OCI-LY3 (cell line): ENCODE measurements around the gene SPDL1.

Experiments
- H2AFZ ChIP-seq: fragments of 200-600, 300-600 bp; shearing (Covaris generic); 2 replicates; pipeline ENCODE4 v1.6.0; 2014; ENCODE audit warnings: antibody characterized with exemption, low read depth, low read length
- H3K27ac ChIP-seq: fragments of 200-600, 300-600 bp; sonication (generic); 2 replicates; pipeline ENCODE4 v1.5.1; 2014; ENCODE audit warnings: mild to moderate bottlenecking, low read length, moderate library complexity, mixed read lengths
- H3K27me3 ChIP-seq: fragments of 200-600, 300-600 bp; sonication (generic); 2 replicates; pipeline ENCODE4 v1.6.1; 2014; ENCODE audit warnings: low read depth, low read length, mixed read lengths
- H3K36me3 ChIP-seq: fragments of 200-600, 300-600 bp; sonication (generic); replicated peaks from 2 replicates; pipeline ENCODE3; 2014; ENCODE audit warnings: low read depth, low read length, mixed read lengths
- H3K4me1 ChIP-seq: fragments of 300-600, 200-600 bp; sonication (generic); 2 replicates; pipeline ENCODE4 v1.6.1; 2014; ENCODE audit warnings: low read length, mixed read lengths
- H3K4me2 ChIP-seq: fragments of 200-600, 300-600 bp; sonication (generic); 2 replicates; pipeline ENCODE4 v1.6.1; 2014; ENCODE audit warnings: low read length, mixed read lengths
- H3K4me3 ChIP-seq: fragments of 300-600, 200-600 bp; sonication (generic); 2 replicates; pipeline ENCODE4 v1.5.1; 2014; ENCODE audit warnings: antibody characterized with exemption, mild to moderate bottlenecking, low read length, moderate library complexity
- H3K79me2 ChIP-seq: fragments of 300-600, 200-600 bp; shearing (Covaris generic); 2 replicates; pipeline ENCODE4 v1.6.1; 2014; ENCODE audit warnings: mild to moderate bottlenecking, low read length, mixed read lengths
- H3K9ac ChIP-seq: fragments of 300-600, 200-600 bp; shearing (Covaris generic); 2 replicates; pipeline ENCODE4 v1.6.0; 2014; ENCODE audit warnings: mild to moderate bottlenecking, low read length, moderate library complexity
- H3K9me3 ChIP-seq: fragments of 200-600, 300-600 bp; shearing (Covaris generic); 2 replicates; pipeline ENCODE4 v1.6.1; 2014; ENCODE audit warnings: low read length, mixed read lengths; ENCODE audit not compliant: insufficient read depth
- H4K20me1 ChIP-seq: fragments of 200-600, 300-600 bp; sonication (generic); 2 replicates; pipeline ENCODE4 v1.6.1; 2016; ENCODE audit warnings: low read length, mixed read lengths; ENCODE audit not compliant: insufficient read depth
- EZH2phosphoT487 ChIP-seq: fragments of 200-600 bp; shearing (Covaris generic); IDR thresholded peaks from 2 replicates; pipeline ENCODE4 v1.6.1; 2018; ENCODE audit warnings: antibody characterized with exemption, mixed run types, low read depth
- TF ChIP-seq, protein P1 (sequence below): fragments of 200-600, 300-600 bp; sonication (generic); IDR thresholded peaks from 2 replicates; pipeline ENCODE4 v1.5.1; 2014; ENCODE audit warnings: antibody characterized with exemption, low read length, low read depth

SPDL1 gene

DNA sequence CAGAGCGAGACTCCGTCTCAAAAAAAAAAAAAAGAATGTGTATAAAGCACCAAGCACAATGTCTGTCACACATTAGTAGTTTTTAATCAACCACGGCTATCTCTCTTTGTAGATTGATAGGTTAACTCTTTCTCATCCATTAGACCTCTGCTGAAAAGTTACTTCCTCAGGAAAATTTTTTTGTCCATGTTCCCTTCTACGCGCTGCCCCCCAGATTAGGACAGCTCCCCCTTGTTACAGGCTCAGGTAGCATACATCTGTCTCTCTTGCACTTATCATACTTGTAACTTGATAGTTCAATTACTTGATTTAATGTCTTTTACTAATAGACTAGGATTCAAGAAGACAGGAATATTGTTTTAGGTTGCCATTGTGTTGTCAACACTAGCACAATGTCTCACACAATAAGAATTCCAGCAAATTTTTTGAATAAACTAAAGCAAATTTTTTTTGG is 1.5 kb downstream of the SPDL1 start:
- peak overlapping the region; percentile 89 for H3K4me3 ChIP-seq
- no peak overlapping the region for H3K27ac ChIP-seq
- H3K79me2 ChIP-seq, result peaks cover 42% of the 10 kb centered on the region
- no peaks in the 10 kb centered on the region for H3K9me3 ChIP-seq
- no peak overlapping the region for H3K9ac ChIP-seq
- H3K4me2 ChIP-seq, result peak overlapping the region; percentile 96
- TF ChIP-seq EZH2phosphoT487, result no peak
- TF ChIP-seq, protein P1, sequence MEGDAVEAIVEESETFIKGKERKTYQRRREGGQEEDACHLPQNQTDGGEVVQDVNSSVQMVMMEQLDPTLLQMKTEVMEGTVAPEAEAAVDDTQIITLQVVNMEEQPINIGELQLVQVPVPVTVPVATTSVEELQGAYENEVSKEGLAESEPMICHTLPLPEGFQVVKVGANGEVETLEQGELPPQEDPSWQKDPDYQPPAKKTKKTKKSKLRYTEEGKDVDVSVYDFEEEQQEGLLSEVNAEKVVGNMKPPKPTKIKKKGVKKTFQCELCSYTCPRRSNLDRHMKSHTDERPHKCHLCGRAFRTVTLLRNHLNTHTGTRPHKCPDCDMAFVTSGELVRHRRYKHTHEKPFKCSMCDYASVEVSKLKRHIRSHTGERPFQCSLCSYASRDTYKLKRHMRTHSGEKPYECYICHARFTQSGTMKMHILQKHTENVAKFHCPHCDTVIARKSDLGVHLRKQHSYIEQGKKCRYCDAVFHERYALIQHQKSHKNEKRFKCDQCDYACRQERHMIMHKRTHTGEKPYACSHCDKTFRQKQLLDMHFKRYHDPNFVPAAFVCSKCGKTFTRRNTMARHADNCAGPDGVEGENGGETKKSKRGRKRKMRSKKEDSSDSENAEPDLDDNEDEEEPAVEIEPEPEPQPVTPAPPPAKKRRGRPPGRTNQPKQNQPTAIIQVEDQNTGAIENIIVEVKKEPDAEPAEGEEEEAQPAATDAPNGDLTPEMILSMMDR, result no peak
- no peak overlapping the region for H2AFZ ChIP-seq
- H3K36me3 ChIP-seq, result peaks cover 15% of the 10 kb centered on the region
- H4K20me1 ChIP-seq, result no peaks in the 10 kb centered on the region
- H3K27me3 ChIP-seq, result peaks cover under 1% of the 10 kb centered on the region; the same call in 1 of the 2 replicates
- H3K4me1 ChIP-seq, result peaks cover 24% of the 10 kb centered on the region

DNA sequence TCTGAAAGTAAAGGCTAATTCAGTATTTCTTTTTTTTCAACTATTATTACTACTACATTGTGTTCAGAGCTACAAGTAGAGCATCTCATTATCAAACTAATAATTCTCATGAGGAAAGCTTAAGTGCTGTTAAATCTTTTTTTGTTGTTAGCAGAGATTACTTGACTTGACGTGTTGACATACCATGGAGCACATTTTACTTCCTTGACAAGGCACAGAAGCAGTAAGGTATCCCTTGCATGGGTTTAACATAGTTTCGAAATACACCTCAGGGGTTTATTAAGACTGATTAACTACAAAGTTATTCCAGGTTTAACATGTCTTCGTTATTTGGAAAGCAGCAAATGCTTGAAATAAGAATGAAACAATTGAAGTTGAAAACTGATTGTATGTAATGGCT is 7.0 kb downstream of the SPDL1 start:
- no peaks in the 10 kb centered on the region for H3K27me3 ChIP-seq
- no peak overlapping the region for H3K9ac ChIP-seq
- H3K9me3 ChIP-seq, result no peaks in the 10 kb centered on the region
- H3K27ac ChIP-seq, result no peak overlapping the region
- H3K4me1 ChIP-seq, result no peaks in the 10 kb centered on the region
- peaks cover 21% of the 10 kb centered on the region for H3K79me2 ChIP-seq
- H4K20me1 ChIP-seq, result no peaks in the 10 kb centered on the region
- H3K4me3 ChIP-seq, result no peak overlapping the region
- TF ChIP-seq EZH2phosphoT487, result no peak
- TF ChIP-seq, protein P1, result no peak
- no peak overlapping the region for H3K4me2 ChIP-seq
- H3K36me3 ChIP-seq, result peaks cover 55% of the 10 kb centered on the region
- no peak overlapping the region for H2AFZ ChIP-seq

DNA sequence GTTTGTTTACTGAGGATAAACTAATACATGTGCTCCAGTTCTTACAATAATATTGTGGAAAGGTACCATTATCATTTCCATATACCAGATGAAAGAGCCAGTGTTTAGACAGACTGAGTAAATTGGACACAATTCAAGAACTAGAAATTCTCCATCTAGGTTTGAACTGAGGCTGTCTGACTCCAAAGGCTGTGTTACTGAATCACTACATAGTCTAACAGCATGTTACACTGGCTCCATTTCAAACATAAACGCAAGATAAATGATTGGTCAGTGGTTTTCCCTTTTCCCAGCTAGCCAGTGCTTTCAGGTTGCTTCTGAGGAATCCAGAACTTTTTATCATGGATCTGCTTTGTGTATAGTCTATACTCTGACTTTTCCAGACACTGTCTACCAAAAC is 8.1 kb downstream of the SPDL1 start:
- Histone ChIP-seq H3K9ac (no peak overlapping the region), H4K20me1 (no peaks in the 10 kb centered on the region), H3K4me3 (no peak overlapping the region), H3K79me2 (peaks cover 11% of the 10 kb centered on the region; the same call in 1 of the 2 replicates), H3K9me3 (no peaks in the 10 kb centered on the region), H2AFZ (no peak overlapping the region), H3K27me3 (no peaks in the 10 kb centered on the region), H3K27ac (no peak overlapping the region), H3K36me3 (peaks cover 65% of the 10 kb centered on the region), H3K4me1 (no peaks in the 10 kb centered on the region), H3K4me2 (no peak overlapping the region)
- no peak for TF ChIP-seq EZH2phosphoT487
- TF ChIP-seq, protein P1, result no peak

DNA sequence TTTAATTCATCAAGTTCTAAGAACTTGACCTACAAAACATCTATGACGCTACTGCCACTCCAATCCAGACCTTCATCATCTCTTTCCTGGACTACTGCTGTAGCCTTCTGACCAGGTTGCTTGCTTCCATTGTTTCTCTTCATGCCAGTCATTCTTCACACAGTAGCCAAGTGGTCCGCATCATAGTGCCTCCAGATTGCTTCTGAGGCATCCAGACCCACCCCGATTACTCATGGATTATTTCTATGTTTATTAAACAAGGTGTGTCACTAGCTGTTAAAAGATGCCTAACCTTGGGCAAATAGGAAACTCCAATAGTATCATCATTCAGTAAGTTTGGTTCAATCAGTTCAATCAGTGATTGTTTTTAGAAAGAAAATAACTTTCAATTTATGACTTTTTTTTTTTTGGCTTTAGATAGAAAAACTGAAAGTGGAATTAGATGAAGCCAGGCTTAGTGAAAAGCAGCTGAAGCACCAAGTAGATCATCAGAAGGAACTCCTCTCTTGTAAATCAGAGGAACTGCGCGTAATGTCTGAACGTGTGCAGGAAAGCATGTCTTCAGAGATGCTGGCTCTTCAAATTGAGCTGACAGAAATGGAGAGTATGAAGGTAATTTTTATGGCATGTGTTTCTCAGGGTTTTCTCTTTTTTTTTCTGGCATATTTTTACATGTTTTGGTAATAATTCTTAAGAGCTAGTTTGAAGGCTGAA is 9.5 kb downstream of the SPDL1 start:
- no peak for TF ChIP-seq EZH2phosphoT487
- TF ChIP-seq, protein P1, result no peak
- Histone ChIP-seq H3K36me3 (peaks cover 78% of the 10 kb centered on the region), H3K79me2 (no peaks in the 10 kb centered on the region; the same call in 1 of the 2 replicates)

More for the DNA sequence above, 9.5 kb downstream of the SPDL1 start:
- H3K27me3 ChIP-seq, result no peaks in the 10 kb centered on the region
- H3K4me2 ChIP-seq, result no peak overlapping the region
- no peaks in the 10 kb centered on the region for H3K4me1 ChIP-seq
- H4K20me1 ChIP-seq, result no peaks in the 10 kb centered on the region
- no peak overlapping the region for H3K4me3 ChIP-seq
- H2AFZ ChIP-seq, result no peak overlapping the region
- no peak overlapping the region for H3K9ac ChIP-seq
- no peaks in the 10 kb centered on the region for H3K9me3 ChIP-seq
- no peak overlapping the region for H3K27ac ChIP-seq
